ENCODE measurements around the gene LZTR1.

LZTR1 gene

DNA sequence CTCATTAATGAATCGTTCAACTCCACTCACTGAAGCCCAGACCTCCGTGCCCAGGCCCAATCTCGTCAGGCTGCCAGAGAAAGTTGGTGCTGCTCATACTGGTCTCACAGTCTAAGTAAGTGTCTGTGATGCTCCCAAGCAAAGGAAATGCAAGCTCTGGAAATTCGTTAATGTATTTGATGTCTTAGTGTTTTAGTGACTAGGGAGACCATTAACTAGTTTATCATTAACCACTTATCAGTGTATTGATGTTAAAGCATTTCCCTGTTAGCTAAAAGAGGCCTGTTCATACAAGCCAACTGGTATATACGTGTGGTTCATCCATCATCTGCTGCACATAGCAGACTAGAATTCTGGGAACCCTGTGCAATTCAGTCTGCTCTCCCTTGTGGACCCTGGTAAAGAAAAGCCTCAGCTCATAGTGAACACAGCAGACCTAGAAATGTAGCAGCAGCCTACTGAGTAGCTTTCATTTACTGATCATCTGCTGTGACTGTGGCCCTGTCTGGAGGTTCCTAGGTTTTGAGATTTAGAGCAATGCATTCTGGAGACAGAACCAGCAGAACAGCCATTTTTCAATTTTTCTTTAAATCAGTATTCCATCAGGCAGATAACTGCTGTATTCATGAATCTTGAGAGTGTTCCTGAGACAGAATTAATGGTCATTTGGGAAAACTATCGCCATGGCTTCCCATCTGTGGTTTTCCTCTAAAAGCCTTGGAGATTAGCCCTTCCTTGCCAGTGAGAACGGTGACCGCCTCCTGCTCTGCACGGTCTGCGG, 30.8 kb upstream of the LZTR1 start:
- DNase-seq: no peak

DNA sequence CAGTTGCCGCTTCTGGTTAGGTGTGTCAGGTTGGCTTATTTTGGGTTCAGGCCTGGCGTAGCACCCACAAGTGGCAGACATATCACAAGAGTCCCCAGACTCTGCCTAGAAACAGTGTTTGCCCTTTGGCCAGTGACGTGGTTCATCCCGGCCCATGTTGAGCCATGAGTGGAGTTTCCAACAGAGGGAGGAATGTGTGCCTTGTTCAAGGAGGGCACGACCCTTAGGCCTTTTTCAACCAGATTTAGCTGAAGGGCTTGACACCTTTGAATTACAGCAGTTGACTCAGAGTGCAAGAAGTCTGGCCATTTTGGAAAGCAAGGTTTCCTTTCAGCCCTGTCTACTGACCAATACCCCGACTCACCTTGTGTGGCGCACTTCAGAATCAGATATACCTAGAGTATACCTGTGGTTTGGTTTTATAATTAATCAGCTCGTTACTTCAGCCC, 30.1 kb upstream of the LZTR1 start:
- DNase-seq: no peak

DNA sequence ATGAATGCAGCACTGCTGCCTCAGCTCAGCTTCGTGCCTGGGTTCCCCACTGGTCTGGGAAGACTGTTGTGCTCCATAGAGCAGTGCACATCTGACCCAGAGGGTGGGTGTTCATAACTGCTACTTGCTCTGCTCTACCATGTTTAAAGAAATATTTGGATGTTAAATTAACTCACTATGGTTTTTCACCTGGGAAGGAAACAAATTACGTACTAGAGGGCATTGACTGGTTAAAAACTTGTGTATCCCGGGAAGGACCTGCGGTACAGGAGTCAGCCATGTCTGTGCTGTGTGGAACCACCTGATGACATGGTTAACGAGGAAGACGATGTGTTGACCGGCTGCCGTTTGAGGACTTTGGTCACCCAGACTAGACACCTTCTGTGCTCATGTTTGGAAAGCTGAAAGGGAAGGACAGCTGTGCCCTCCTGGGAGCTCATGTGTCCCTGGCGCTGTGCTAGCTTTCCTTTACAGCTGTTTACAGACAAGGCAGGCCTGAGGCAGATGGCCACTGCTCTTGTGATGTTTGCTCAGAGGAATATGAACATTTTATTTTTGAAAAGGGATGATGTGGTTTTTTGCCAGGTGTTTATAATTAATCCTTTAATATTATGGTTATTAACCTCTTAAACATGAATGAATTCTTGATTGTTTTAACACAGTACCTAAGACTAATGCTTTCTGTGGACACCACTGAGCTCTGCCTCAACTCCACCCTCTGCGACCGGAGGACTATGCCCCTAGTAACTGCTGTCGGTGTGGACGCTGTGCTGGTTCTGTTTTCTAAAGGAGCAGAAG, 29.4 kb upstream of the LZTR1 start:
- peak; percentile 66 for DNase-seq

DNA sequence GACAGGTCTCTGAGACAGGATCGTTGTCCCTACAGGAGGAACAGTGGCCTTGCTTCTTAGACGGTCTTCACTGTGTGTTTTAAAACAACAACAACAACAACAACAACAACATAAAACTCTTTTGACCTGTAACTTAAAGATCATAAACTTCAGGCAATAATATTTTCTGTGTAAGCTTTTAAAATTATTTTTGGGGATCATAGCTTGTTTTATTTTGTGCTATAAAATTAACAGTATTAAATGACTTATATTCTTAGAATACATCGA, 28.8 kb upstream of the LZTR1 start:
- no peak for DNase-seq

DNA sequence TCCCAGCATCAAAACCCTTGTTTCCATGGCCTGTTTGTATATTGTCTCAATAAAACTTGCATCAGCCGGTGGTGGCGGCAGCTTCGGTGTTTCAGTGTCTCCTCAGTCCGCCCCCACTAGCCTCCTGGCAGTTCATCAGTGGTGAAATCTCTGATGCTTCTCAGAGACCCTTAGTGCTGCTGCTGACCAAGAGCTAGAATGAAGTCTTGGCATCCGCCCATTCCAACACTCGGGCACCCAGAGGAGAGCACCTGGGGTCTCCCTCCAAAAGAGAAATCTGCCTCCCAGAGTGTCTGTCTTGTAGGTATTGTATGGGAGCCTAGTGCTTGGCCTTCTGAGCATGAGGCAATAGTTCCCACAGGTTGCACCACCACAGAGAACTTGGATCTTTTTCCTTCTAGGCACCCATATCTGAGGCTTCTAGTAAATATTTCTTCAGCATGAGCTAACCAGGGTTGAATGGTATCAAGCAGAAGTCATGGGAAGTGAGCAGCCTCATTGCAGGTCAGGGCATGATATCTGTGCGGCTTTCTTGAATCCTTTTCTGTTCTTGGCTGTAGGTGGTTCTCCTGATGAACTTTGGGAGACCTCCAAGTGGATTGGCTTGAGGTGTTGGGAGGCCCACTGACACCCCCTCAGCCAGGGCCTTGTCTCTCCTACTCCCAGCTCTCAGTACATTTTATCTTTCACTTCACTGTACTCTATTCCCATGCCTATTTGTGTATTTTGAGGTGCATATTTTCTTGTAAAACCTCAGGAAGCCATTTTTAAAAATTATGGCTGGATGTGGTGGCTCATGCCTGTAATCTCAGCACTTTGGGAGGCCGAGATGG, 28.2 kb upstream of the LZTR1 start:
- DNase-seq: no peak

DNA sequence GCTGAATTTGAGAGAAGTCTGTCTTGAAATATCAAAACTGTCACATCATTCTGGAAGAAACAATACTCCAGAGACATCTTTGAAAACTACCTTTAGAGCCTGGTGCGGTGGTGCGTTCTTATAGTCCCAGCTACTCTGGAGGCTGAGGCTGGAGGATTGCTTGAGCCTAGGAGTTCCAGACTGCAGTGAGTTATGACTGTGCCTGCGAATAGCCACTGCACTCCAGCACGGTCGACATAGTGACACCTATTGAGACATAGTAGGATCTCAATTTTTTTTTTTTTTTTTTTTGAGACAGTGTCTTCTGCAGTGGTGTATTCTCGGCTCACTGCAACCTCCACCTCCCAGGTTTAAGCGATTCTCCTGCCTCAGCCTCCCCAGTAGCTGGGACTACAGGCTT, 26.5 kb upstream of the LZTR1 start:
- DNase-seq: no peak

DNA sequence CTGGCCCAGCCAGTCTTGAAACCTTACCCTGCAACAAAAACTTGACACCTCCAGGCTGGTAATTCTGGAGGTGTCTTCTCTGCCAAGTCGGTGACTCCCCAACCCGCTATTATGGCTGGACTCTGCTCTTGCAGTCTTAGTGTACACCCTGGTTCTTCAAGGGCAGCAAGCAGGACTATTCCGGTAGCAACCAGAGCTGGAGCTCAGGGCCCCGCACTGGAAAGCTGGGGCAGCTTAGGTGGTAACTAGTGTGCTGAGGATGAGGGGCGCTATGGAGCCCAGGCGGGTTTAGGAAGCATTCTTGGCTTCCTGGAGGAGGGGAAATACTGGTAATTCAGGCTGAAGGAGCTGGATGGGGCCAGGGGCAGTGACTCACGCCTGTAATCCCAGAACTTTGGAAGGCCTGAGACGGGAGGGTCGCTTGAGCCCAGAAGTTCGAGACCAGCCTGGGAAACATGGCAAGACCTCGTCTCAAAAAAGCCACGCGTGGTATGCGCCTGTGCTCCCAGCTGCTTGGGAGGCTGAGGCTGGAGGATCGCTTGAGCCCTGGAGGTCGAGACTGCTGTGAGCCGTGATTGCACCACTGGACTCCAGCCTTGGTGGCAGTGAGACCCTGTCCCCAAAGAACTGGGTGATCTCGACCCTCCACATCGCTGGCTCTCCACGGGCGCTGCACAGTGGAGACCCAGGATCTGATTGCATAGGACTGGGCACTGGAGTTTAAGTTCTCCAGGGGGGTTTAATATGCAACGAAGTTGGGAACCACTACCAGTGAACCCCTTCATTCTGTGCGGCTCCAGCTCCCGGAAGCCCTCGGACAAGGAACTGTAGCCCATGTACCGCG, 25.6 kb upstream of the LZTR1 start:
- no peak for DNase-seq

DNA sequence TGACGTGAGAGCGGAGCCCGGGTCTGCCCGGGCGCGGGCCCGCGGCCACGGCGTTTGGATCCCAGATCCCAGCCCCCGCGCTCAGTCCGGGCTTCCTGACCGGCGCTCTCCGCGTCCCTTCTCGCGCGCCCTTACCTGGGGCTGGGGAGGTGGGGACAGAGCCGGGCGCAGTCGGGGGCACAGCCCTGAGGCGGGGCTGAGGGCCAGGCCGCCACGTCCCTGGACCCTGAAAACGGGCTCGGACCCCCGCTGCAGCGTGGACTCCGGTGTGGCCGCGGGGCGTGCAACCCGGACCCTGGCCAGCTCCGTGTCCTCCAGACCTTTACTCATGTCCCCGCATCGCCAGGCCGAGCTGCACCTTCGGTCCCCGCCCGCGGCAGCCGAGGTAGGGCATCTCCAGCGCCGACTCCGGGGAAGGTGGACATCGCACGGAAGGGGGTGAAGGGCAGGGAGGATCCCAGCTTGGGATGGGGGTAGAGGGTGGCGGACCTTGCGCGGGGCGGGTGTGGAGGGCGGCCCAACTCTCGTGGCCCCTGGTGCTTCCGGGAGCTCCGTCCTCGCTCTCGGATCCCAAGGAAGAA, 24.9 kb upstream of the LZTR1 start:
- DNase-seq: no peak

DNA sequence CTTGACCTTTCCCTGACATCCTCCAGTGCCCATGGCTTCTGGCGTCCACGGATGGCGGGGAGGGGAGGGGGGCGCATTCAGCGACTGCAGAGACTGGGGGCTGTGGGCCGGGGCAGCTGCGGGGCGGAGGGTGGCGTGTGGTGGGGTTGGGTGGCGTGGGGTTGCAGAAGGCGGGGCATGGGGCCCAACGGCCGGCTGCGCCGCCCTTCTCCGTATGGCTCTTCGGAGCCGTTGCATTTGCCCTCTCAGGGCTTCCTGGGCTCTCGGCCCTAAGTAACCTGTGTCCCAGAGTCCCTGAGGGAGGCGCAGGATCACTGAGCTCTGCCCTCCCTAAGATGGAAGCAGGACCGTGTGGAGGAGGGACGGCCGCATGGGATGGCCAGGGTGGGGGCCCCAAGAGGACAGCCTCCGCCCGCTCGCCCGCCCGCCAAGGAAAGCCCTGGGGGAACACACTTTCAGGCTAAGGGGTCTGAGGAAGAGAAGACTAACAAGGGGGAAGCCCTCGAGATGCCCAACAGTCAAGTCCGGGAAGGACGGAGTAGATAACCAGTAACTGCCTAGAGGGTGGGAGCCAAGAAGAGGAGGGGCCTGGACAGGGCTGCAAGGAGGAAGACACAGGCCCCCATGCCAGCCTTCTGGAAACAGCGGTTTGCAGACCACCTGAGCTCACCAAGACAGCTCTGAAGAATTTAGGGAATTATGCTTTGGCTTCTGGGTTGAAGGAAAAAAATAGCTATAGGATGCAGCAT, 24.2 kb upstream of the LZTR1 start:
- DNase-seq: no peak

DNA sequence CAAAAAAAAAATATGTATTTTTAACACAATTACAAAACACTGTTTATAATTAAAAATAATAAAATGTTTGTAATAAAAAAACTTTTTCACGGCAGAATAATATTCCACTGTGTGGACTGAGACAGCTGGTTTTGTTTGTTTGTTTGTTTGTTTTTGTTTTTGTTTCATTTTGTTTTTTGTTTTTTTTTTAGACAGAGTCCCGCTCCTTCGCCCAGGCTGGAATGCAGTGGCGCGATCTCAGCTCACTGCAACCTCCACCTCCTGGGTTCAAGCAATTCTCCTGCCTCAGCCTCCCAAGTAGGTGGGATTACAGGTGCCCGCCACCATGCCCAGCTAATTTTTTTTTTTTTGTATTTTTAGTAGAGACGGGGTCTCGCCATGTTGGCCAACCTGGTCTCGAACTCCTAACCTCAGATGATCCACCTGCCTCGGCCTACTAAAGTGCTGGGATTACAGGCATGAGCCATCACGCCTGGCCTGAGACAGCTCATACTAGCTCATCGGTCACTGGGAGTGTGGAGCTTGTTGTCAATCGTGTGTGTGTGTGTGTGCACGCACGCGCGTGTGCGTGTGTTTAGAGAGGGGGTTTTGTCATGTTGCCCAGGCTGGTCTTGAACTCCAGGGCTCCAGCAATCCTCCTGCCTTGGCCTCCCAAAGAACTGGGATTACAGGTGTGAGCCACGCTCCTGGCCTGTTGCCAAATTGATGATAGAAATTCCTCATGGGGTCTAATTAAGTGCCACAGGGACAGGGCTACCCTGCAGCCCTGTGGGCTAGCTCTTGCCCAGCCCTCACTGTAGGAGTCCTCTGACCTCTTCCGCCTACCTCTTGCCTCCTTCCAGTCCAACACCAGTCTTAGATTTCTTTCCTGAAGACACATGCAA, 22.3 kb upstream of the LZTR1 start:
- no peak for DNase-seq

DNA sequence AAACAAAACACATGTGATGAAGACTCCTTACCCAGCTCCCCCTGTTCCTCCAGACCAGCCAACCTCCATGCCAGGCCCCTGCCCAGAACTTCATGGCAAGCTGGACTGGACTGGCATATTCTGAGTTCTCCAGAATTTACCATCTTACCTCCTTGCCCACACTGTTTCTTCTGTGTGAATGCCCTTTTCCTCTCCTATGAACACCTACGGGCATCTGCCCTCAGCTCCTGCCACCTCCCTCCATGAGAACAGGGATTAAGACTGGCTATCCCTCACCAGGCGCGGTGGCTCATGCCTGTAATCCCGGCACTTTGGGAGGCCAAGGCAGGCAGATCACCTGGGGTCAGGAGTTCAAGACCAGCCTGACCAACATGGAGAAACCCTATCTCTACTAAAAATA, 21.5 kb upstream of the LZTR1 start:
- DNase-seq: no peak

DNA sequence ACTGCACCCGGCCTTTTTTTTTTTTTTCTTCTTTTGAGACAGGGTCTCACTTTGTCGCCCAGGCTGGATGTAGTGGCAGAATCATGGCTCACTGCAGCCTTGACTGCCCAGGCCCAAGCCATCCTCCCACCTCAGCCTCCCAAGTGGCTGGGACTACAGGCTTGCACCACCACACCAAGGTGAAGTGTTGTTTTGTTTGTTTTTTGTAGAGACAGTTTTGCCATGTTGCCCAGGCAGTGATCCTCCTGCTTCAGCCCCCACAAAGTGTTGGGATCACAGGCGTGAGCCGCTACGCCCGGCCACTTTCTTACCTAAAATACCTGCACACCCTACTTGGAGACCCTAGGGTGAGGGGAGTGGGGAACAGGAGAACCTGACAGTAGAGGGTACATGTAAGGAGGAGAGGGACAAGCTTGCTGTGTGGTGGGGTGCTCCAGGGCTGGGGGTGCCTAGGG, 19.6 kb upstream of the LZTR1 start:
- no peak for DNase-seq

DNA sequence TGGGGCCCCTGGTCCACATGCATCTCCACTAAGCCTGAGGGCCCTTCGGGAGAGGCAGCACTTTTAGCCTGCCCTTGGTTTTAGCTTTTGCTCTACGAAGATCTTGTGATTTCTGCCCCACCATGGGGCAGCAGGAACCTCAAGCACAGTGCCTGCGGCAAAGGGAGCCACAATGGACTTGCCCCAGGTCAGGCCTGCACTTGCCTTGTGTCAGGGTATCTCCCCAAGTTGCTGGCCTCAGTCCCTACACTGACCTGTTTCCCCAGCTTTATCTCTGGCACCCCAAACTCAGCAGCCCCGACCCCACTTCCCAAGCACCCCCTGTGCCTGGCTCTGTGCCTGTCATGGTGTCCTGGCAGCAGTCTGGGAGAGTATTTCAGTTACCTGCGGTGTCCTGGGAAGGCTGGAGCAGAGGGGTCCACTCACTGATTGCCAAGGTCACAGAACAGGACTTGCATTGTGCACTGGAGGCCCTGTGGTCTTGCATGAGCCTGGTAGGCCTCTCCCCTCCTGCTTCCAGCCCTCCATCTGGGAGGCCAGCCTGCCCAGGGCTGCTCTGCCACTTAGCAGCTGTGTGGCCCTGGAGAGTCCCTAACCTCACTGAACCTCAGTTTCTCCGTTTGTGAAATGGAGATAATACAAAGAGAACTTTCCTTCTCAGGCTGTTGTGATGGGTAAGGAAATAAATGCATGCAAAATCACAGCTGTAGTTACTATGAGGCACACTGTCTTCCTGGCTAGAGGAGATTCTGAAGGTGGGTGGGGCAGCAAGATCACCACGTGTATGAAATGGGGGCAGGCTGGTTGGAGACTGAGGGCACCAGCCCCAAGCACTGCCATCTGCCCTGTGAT, 18.7 kb upstream of the LZTR1 start:
- DNase-seq: no peak

DNA sequence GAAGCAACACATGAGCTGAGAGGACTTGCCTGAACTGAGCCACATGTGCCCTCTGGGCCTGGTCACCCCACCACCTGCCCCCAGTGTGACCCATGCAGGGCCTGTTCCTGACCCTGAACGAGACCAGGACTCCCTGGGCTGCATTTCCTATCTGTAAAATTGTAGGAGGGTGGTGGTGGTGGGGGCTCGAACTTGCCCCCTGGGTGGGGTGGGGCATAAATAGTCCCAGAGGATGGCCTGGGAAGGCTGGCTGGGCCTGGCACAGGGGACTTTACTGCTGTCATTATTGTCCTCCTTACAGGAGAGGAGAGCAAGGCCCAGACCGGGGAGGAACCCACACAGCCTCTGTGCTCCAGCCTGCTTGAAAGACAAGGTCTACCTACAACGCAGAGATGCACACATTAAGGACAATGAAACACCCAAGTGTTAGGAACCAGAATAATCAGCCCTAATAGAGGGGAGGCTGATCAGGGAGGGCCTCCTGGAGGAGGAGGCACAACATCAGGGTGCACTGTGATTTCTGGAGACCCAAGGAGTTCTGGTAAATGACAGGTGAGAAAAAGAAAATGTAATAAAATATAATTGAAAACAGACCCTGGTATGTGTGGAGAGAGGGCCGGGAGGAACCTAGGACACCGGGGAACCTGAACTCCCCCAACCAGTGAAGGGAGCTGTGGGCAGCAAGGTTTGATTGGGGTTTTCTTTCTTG, 17.9 kb upstream of the LZTR1 start:
- no peak for DNase-seq

DNA sequence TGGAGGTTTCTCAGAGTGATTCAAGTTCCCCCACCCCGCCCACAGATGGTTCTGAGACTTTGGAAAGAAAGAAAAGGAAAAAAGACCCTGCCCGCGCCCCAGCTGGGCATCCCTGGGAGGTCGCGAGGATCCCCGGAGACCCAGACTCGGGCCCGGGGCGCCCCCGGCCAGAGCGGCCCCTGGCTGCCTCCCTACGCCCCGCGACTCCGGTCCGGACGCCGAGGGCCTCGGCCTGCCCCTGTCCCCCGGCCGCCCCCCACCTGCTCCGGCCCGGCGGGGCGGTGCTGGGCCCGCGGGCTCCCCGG, 17.3 kb upstream of the LZTR1 start:
- DNase-seq: no peak

DNA sequence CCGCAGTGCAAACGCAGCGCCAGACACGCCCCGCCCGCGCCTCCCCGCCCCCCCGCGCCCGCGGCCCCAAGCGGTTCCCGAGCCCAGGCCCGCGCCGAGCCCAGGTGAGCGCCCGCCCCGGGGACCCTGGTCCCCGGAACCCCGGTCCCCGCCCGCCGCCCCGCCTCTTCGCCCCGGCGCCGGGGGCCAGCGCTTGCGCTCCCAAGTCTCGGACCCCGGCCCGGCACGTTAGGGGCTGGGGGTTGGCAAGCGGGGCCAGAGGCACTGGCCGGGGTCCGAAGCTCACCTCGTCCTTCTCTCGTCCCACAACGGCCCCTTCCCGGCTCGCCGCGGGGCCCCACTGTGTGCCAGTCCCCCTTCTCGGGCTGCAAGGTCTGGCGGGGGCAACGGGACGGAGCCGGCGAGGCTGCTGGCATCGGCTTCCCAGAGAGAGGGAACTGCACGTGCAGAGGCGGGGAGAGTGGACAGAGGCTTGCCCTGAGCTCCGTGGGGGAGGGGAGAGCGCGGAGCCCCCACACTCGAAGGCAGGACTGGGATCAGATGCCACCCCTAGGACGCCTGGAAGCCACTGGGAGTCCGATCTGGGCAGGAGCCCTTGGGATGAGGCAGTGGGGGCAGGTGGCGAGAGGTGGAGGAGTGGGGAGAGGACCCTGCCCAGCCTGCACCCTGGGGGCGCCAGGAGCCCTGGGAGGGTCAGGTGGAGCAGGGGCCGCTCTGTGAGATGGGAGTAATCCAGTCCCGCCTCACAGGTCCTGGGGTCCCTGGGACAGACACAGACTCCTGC, 16.8 kb upstream of the LZTR1 start:
- no peak for DNase-seq

DNA sequence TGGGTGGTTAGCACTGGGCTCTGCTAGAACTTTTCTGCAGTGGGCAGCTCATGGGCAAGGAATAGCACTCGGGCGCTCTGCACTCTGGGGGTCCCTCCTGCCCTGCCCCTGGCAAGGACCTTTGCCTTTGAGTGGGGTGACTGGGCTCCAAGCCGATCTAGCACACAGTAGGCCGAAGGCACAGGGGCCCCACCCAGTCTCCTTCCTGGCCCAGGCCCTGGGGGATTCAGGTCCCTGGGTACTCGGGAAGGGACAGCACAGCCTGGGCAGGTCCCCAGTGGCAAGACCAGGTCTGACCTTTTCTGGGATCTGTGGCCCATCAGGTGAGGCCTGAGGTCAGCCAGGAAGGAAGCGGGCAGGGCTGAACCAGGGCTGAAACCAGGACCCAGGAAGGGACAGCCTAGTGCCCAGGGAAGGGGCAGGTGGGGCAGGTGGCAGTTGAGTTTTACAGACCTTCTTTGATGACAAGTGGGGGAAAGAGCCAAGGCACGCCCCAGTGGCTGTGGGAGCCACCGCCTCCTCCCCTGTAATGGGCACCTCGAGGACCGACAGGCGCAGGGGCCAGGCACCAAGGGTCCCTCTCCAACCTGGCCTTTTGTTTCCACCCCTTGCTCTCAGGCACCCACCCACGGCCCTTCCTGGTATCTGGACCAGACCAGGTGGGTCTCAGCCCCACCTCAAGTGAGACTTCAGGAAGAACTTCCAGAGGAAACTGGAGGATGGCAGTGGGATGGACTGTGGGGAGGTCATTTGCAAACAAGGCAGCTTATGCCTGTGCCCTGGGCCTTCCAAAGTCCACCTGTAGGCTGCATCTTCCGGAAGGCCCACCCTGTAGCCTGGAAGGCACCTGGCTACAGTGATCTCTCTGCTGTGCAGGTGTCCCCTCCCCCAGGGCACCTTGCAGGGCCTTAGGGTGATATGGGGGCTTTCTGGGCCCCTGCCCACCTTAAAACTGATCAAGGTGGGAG, 15.9 kb upstream of the LZTR1 start:
- DNase-seq: no peak
